ENCODE data around the gene SFRP4. TPM values are rescaled to one million over a fixed set of nuclear protein-coding genes. Genes with fewer than 3 reads are reported as not detected.
"Not testable (repeated sequence)": the region's sequence is repeated elsewhere in the genome, so short reads cannot be mapped to it uniquely, and the experiment has no call there.

SFRP4 gene
- not detected for polyA plus RNA-seq

- Mint-ChIP-seq H3K36me3 (no peaks in the 10 kb centered on the region), H3K27ac (no peak within 1 kb of the TSS), H3K27me3 (peaks cover 46% of the 10 kb centered on the region), H3K9me3 (peaks cover 0 to 2% (median 0%) of the 10 kb centered on the region in 3 donors), H3K4me1 (peaks cover 3 to 22% (median 5%) of the 10 kb centered on the region in 3 donors), H3K4me3 (peak within 1 kb of the TSS in 2 of 4 donors; percentile 60 to 64)
Measured at GRCh38 chr7:37916673-37917660, at the start of gene SFRP4. SFRP4 (minus strand) TSS chr7:37916817; CDS start chr7:37916537, 280 bp downstream.

DNA sequence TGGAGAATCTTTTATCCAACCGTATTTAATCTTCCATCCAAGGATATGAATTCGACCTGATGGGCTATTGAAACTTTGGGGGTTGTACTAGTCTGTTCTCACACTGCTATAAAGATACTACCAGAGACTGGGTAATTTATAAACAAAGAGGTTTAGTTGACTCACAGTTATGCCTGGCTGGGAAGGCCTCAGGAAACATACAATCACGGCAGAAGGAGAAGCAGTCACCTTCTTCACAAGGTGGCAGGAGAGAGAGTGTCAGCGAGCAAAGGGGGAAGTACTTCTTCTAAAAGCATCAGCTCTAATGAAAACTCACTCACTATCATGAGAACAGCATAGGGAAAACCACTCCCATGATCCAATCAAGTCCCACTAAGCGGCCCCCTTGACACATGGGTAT is 47.6 kb upstream of the SFRP4 start:
- Mint-ChIP-seq H3K9me3 (no peaks in the 10 kb centered on the region), H3K4me1 (no peaks in the 10 kb centered on the region), H3K27ac (no peak overlapping the region), H3K27me3 (no peaks in the 10 kb centered on the region), H3K36me3 (no peaks in the 10 kb centered on the region), H3K4me3 (no peak overlapping the region)

DNA sequence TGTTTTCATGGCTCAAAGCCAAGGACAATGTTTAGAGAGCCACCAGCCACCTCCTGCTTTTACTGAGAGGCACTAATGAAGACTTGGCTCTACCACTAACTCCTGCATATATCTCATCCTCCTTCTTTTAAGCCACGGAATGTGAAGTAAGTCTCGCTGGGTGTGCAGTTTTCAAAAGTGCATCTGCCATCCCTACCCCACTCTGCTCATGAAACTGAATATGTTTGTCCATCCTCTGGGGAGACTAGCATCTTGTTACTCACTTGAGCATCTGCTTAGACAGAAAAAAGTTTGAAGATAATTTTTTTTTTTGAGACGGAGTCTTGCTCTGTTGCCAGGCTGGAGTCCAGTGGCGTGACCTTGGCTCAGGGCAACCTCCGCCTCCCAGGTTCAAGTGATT is 44.6 kb upstream of the SFRP4 start:
- H3K27me3 Mint-ChIP-seq, result no peaks in the 10 kb centered on the region
- no peak overlapping the region for H3K4me3 Mint-ChIP-seq
- no peak overlapping the region for H3K27ac Mint-ChIP-seq
- H3K9me3 Mint-ChIP-seq, result no peaks in the 10 kb centered on the region
- H3K36me3 Mint-ChIP-seq, result no peaks in the 10 kb centered on the region
- H3K4me1 Mint-ChIP-seq, result no peaks in the 10 kb centered on the region

DNA sequence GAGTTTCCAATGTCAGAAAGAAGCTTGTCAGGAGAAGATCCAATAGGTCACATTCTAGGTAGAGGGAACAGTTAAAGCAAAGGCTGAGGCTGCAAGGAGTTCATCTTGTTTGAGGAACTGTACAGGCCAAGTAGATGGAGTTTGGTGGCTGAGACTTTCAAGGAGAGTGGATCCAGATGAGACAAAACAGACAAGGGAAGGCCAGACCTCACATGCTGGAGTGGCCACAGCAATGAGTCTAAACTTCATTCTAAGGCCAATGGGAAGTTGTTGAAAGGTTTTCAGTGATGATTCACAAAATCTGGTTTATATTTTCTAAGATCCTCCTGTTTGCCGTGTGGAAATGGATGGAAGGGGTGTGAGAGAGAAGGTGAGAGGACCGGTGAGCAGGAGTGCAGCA is 43.9 kb upstream of the SFRP4 start:
- H3K4me3 Mint-ChIP-seq, result no peak overlapping the region
- H3K36me3 Mint-ChIP-seq, result no peaks in the 10 kb centered on the region
- no peak overlapping the region for H3K27ac Mint-ChIP-seq
- H3K27me3 Mint-ChIP-seq, result no peaks in the 10 kb centered on the region
- no peaks in the 10 kb centered on the region for H3K9me3 Mint-ChIP-seq
- H3K4me1 Mint-ChIP-seq, result no peaks in the 10 kb centered on the region

DNA sequence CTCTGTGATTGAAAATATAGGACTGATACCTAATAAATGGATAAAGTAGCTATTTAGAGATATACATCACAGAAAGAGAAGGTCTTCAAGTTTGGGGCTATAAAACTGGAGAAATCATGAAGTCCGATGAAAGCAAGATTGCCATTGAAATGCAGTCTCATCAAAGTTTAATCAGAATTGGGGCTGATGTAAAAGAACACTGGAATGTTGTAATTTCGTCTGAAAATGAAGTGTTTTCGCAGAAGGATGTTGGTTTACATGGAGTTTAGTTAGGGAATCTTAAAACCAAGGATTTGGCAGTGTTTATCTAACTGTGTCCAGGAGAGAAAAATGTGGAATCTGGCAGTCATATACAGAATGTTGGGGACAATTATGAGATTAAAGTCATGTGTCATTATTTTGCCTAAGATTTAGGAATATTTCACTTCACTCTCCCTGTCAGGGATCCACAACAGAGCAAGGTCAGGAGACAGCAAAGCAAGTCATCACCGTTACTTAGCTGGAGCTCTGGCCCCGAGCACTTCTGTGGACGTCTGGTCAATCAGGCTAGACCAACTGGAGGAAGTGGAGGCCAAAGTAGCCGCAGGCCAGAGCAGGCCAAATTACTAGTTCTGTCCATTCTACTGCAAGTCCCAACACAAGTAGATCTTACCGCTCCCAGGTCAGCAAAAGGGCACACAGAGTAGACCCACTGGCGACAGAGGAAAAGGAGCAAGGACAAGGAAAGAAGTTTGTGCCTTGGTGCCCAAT is 40.8 kb upstream of the SFRP4 start:
- Mint-ChIP-seq H3K9me3 (no peaks in the 10 kb centered on the region), H3K4me1 (no peaks in the 10 kb centered on the region), H3K27ac (no peak overlapping the region), H3K27me3 (no peaks in the 10 kb centered on the region), H3K4me3 (no peak overlapping the region), H3K36me3 (no peaks in the 10 kb centered on the region)

GRCh38 chr7:37956791-37957190 is 40.2 kb upstream of the SFRP4 start:
- Mint-ChIP-seq H3K4me3 (no peak overlapping the region), H3K36me3 (no peaks in the 10 kb centered on the region), H3K4me1 (no peaks in the 10 kb centered on the region), H3K9me3 (no peaks in the 10 kb centered on the region), H3K27me3 (no peaks in the 10 kb centered on the region), H3K27ac (no peak overlapping the region)

GRCh38 chr7:37954217-37954616 is 37.6 kb upstream of the SFRP4 start:
- not testable (repeated sequence) for H3K9me3 Mint-ChIP-seq, H3K36me3 Mint-ChIP-seq, H3K4me1 Mint-ChIP-seq, H3K27me3 Mint-ChIP-seq, H3K27ac Mint-ChIP-seq, H3K4me3 Mint-ChIP-seq

DNA sequence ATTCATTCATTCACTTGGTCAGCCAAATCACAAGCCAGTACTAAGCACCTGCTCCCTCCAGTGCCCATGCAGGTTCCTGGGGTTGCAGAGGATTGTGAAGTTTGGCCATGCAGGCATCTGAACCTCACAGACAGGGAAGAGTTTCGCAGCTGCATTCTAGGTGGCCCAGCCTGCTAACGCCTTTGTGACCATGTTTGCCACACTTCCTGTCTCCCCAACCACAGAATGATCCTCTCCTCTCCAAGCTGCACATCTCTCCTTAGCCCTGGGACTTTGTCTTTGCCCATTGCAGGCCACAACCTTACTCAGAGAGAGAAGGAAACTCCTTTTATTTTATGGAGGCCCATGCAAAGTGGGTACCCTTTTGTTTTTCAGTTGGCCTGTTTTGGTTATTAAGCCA is 35.6 kb upstream of the SFRP4 start:
- Mint-ChIP-seq H3K4me1 (no peaks in the 10 kb centered on the region), H3K9me3 (no peaks in the 10 kb centered on the region), H3K36me3 (no peaks in the 10 kb centered on the region), H3K4me3 (no peak overlapping the region), H3K27me3 (peaks cover 1% of the 10 kb centered on the region), H3K27ac (no peak overlapping the region)

GRCh38 chr7:37947941-37948210 is 31.3 kb upstream of the SFRP4 start:
- peaks cover 1% of the 10 kb centered on the region for H3K27me3 Mint-ChIP-seq
- no peaks in the 10 kb centered on the region for H3K36me3 Mint-ChIP-seq
- H3K4me3 Mint-ChIP-seq, result no peak overlapping the region
- no peak overlapping the region for H3K27ac Mint-ChIP-seq
- no peaks in the 10 kb centered on the region for H3K9me3 Mint-ChIP-seq
- no peaks in the 10 kb centered on the region for H3K4me1 Mint-ChIP-seq

GRCh38 chr7:37947138-37947940 is 30.7 kb upstream of the SFRP4 start:
- H3K9me3 Mint-ChIP-seq, result no peaks in the 10 kb centered on the region
- peaks cover 1% of the 10 kb centered on the region for H3K27me3 Mint-ChIP-seq
- no peaks in the 10 kb centered on the region for H3K4me1 Mint-ChIP-seq
- no peak overlapping the region for H3K27ac Mint-ChIP-seq
- no peaks in the 10 kb centered on the region for H3K36me3 Mint-ChIP-seq
- no peak overlapping the region for H3K4me3 Mint-ChIP-seq

DNA sequence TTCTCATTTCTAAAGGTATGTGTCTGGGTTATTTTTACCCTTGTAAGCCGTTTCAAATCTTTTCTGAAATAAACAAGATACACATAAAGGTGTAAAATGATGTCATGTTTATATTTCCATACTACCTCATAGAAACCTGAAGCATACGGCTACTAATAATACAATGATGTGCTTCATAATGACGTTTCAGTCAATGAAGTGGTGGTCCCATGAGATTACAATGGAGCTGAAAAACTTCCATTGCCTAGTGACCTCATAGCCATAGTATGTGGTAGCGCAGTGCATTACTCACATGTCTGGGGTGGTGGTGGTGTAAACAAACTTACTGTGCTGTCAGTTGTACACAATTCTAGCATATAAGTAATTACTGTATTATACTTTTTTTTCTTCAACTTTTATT is 28.7 kb upstream of the SFRP4 start:
- H3K4me1 Mint-ChIP-seq, result no peaks in the 10 kb centered on the region
- no peak overlapping the region for H3K27ac Mint-ChIP-seq
- no peaks in the 10 kb centered on the region for H3K9me3 Mint-ChIP-seq
- no peak overlapping the region for H3K4me3 Mint-ChIP-seq
- H3K27me3 Mint-ChIP-seq, result peaks cover 1% of the 10 kb centered on the region
- no peaks in the 10 kb centered on the region for H3K36me3 Mint-ChIP-seq

- Mint-ChIP-seq H3K36me3 (no peaks in the 10 kb centered on the region), H3K27ac (no peak overlapping the region), H3K4me1 (no peaks in the 10 kb centered on the region), H3K27me3 (no peaks in the 10 kb centered on the region), H3K9me3 (no peaks in the 10 kb centered on the region), H3K4me3 (no peak overlapping the region)
Measured at GRCh38 chr7:37944737-37945054, 28.1 kb upstream of the SFRP4 start.

- no peaks in the 10 kb centered on the region for H3K4me1 Mint-ChIP-seq
- H3K9me3 Mint-ChIP-seq, result no peaks in the 10 kb centered on the region
- H3K4me3 Mint-ChIP-seq, result no peak overlapping the region
- no peaks in the 10 kb centered on the region for H3K27me3 Mint-ChIP-seq
- no peak overlapping the region for H3K27ac Mint-ChIP-seq
- no peaks in the 10 kb centered on the region for H3K36me3 Mint-ChIP-seq
Measured at GRCh38 chr7:37943905-37944736, 27.5 kb upstream of the SFRP4 start.

- no peaks in the 10 kb centered on the region for H3K27me3 Mint-ChIP-seq
- H3K27ac Mint-ChIP-seq, result no peak overlapping the region
- H3K4me3 Mint-ChIP-seq, result no peak overlapping the region
- no peaks in the 10 kb centered on the region for H3K9me3 Mint-ChIP-seq
- no peaks in the 10 kb centered on the region for H3K4me1 Mint-ChIP-seq
- H3K36me3 Mint-ChIP-seq, result no peaks in the 10 kb centered on the region
Measured at GRCh38 chr7:37942934-37943610, 26.5 kb upstream of the SFRP4 start.
